Osteoblast (primary cell): ENCODE data around the gene GRIN2A. TPM values are rescaled to one million over a fixed set of nuclear protein-coding genes. Genes with fewer than 3 reads are reported as not detected.

ENCODE experiments used
- DNase-seq: peaks from one replicate; pipeline ENCODE4 v3.0.0; 2011; ENCODE audit warnings: low spot score, mixed read lengths; ENCODE audit not compliant: insufficient read length; ENCODE audit errors: missing footprints
- H2AFZ ChIP-seq: 2 replicates; pipeline ENCODE4 v1.6.0; 2011; ENCODE audit warnings: mild to moderate bottlenecking, low read length
- H3K27ac ChIP-seq: 2 replicates; pipeline ENCODE4 v1.5.1; 2011; ENCODE audit warnings: mild to moderate bottlenecking, low read depth, low read length, moderate library complexity
- H3K27me3 ChIP-seq: 2 replicates; pipeline ENCODE4 v1.6.0; 2012; ENCODE audit warnings: mild to moderate bottlenecking, control low read depth, inconsistent platforms, low read length, moderate library complexity; ENCODE audit not compliant: insufficient read depth
- H3K36me3 ChIP-seq: 2 replicates; pipeline ENCODE4 v1.5.1; 2011; ENCODE audit warnings: mild to moderate bottlenecking, low read length, control low read depth, moderate library complexity; ENCODE audit not compliant: insufficient read depth
- H3K4me1 ChIP-seq: 2 replicates; pipeline ENCODE4 v1.5.1; 2011; ENCODE audit warnings: mild to moderate bottlenecking, low read length, control low read depth, moderate library complexity; ENCODE audit not compliant: insufficient read depth
- H3K4me2 ChIP-seq: 2 replicates; pipeline ENCODE4 v1.6.0; 2011; ENCODE audit warnings: mild to moderate bottlenecking, low read length; ENCODE audit not compliant: insufficient read depth
- H3K4me3 ChIP-seq: fragments of 200-600 bp; sonication (generic); 3 replicates; pipeline ENCODE4 v1.5.1; 2012; ENCODE audit warnings: mild to moderate bottlenecking, low read length, inconsistent platforms; ENCODE audit not compliant: insufficient read depth
- H3K79me2 ChIP-seq: 2 replicates; pipeline ENCODE4 v1.6.0; 2012; ENCODE audit warnings: mild to moderate bottlenecking, low read length, control low read depth, inconsistent platforms; ENCODE audit not compliant: insufficient read depth
- H3K9me3 ChIP-seq: 2 replicates; pipeline ENCODE4 v1.5.1; 2011; ENCODE audit warnings: low read depth, low read length, control low read depth
- H4K20me1 ChIP-seq: 2 replicates; pipeline ENCODE4 v1.6.0; 2012; ENCODE audit warnings: mild to moderate bottlenecking, low read length, control low read depth; ENCODE audit not compliant: insufficient read depth
- CTCF ChIP-seq: IDR thresholded peaks from 2 replicates; pipeline ENCODE4 v1.5.1; 2011; ENCODE audit warnings: mild to moderate bottlenecking, low read depth, low read length, moderate library complexity; ENCODE audit errors: extremely low read depth
- total RNA-seq: library from RNA; depleted of rRNA; stranded (reverse); fragments of >200 nt; gene quantifications from 2 replicates; pipeline ENCODE4 v1.2.3, GENCODE V29; 2012

The GRIN2A gene
- total RNA-seq, 1 donor: 0.72 TPM

- no peaks in the 10 kb centered on the region for H4K20me1 ChIP-seq
- H3K27ac ChIP-seq: no peak overlapping the region
- no peaks in the 10 kb centered on the region for H3K79me2 ChIP-seq
- H3K4me2 ChIP-seq: no peak overlapping the region
- H3K9me3 ChIP-seq: no peaks in the 10 kb centered on the region
- no peaks in the 10 kb centered on the region for H3K4me1 ChIP-seq
- no peak for DNase-seq
- no peaks in the 10 kb centered on the region for H3K36me3 ChIP-seq
- no peak overlapping the region for H3K4me3 ChIP-seq
- TF ChIP-seq CTCF: no peak
- H3K27me3 ChIP-seq: no peaks in the 10 kb centered on the region
- no peak overlapping the region for H2AFZ ChIP-seq
These were observed 427.1 kb downstream of the GRIN2A start for GRCh38 chr16:9755081-9755480.

GRCh38 chr16:9741776-9742175 lies 440.5 kb downstream of the GRIN2A start:
- no peak for DNase-seq
- peaks cover 3% of the 10 kb centered on the region for H3K9me3 ChIP-seq
- no peak overlapping the region for H3K4me3 ChIP-seq
- H3K27ac ChIP-seq: no peak overlapping the region
- no peak overlapping the region for H2AFZ ChIP-seq
- no peaks in the 10 kb centered on the region for H4K20me1 ChIP-seq
- no peaks in the 10 kb centered on the region for H3K79me2 ChIP-seq
- H3K27me3 ChIP-seq: no peaks in the 10 kb centered on the region
- TF ChIP-seq CTCF: no peak
- no peaks in the 10 kb centered on the region for H3K36me3 ChIP-seq
- no peaks in the 10 kb centered on the region for H3K4me1 ChIP-seq
- no peak overlapping the region for H3K4me2 ChIP-seq

- H2AFZ ChIP-seq: no peak overlapping the region
- no peaks in the 10 kb centered on the region for H3K27me3 ChIP-seq
- TF ChIP-seq CTCF: no peak
- H3K4me1 ChIP-seq: no peaks in the 10 kb centered on the region
- no peak overlapping the region for H3K4me3 ChIP-seq
- H3K4me2 ChIP-seq: no peak overlapping the region
- H3K27ac ChIP-seq: no peak overlapping the region
- no peak for DNase-seq
- no peaks in the 10 kb centered on the region for H3K36me3 ChIP-seq
- H3K79me2 ChIP-seq: no peaks in the 10 kb centered on the region
- peaks cover 3% of the 10 kb centered on the region for H3K9me3 ChIP-seq
- H4K20me1 ChIP-seq: no peaks in the 10 kb centered on the region
These were observed 442.9 kb downstream of the GRIN2A start for GRCh38 chr16:9739301-9739700.

GRCh38 chr16:9738690-9739089 lies 443.5 kb downstream of the GRIN2A start:
- no peak overlapping the region for H2AFZ ChIP-seq
- H3K27me3 ChIP-seq: no peaks in the 10 kb centered on the region
- no peak overlapping the region for H3K4me3 ChIP-seq
- no peak for DNase-seq
- no peak overlapping the region for H3K4me2 ChIP-seq
- peaks cover 3% of the 10 kb centered on the region for H3K9me3 ChIP-seq
- no peaks in the 10 kb centered on the region for H3K36me3 ChIP-seq
- no peak overlapping the region for H3K27ac ChIP-seq
- no peaks in the 10 kb centered on the region for H3K4me1 ChIP-seq
- no peaks in the 10 kb centered on the region for H3K79me2 ChIP-seq
- no peaks in the 10 kb centered on the region for H4K20me1 ChIP-seq
- no peak for TF ChIP-seq CTCF
